Measurements from ENCODE around the gene PTPRG. TPM values are rescaled to one million over a fixed set of nuclear protein-coding genes. Genes with fewer than 3 reads are reported as not detected.
"Not testable (repeated sequence)": the region's sequence is repeated elsewhere in the genome, so short reads cannot be mapped to it uniquely, and the experiment has no call there.

PTPRG gene
- total RNA-seq, 1 experiment from 2014 or later = 32.1 TPM

DNA sequence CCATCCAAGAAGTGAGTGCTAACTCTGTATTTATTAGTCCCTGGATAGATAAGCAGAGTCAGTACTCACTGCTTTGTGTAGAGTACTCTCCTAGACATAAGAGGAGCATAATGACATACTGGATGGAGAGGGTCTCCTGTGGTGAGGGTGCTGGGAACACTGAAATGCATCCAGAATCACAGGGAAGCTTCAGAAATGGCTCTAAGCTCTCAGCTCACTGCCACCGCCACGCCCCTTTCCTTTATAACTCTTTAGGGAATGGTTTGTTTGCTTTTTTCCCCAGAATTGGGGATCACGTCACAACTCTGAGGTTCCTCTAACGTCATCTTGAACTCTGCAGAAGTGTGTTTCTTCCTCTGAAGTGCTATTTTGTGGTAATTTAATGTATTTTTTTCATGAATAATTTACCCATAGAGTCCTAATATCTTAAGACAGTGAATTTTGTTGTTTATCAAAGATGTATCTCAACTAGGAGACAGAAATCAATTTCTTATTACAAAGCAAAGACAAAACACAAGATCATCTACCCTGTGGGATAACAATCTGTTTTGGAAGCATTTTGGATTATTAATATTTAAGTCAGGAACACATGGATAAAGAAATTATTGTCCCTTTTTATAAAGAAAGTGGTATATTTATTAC lies 154.6 kb downstream of the PTPRG start:
- H3K4me1 ChIP-seq (ENCODE audit: control insufficient read depth in 1 of 2, insufficient read depth in 2 of 2, low read length in 2 of 2) = no peaks in the 10 kb centered on the region
- BruUV-seq (replicated peaks) = no TSS peak
- H3K27ac ChIP-seq (ENCODE audit: low read depth, low read length) = no peak overlapping the region
- H3K27me3 ChIP-seq (ENCODE audit: insufficient read depth, low read length) = no peaks in the 10 kb centered on the region
- H3K79me2 ChIP-seq (ENCODE audit: insufficient read depth, low read length) = peaks cover 5% of the 10 kb centered on the region
- RAD21 ChIA-PET (ENCODE audit: low non-redundant PET in 1 of 2, low total read pairs in 2 of 2, uncharacterized antibody in 2 of 2, unreplicated experiment in 2 of 2) = no interaction called here
- H3K9me3 ChIP-seq (ENCODE audit: control insufficient read depth in 1 of 2, insufficient read depth in 1 of 2, low read depth in 1 of 2, low read length in 2 of 2) = no peaks in the 10 kb centered on the region
- H3K4me3 ChIP-seq (replicated peaks in 1 of 2; ENCODE audit: low read depth in 1 of 2, low read length in 2 of 2) = no peak overlapping the region
- TF ChIP-seq, protein P1, sequence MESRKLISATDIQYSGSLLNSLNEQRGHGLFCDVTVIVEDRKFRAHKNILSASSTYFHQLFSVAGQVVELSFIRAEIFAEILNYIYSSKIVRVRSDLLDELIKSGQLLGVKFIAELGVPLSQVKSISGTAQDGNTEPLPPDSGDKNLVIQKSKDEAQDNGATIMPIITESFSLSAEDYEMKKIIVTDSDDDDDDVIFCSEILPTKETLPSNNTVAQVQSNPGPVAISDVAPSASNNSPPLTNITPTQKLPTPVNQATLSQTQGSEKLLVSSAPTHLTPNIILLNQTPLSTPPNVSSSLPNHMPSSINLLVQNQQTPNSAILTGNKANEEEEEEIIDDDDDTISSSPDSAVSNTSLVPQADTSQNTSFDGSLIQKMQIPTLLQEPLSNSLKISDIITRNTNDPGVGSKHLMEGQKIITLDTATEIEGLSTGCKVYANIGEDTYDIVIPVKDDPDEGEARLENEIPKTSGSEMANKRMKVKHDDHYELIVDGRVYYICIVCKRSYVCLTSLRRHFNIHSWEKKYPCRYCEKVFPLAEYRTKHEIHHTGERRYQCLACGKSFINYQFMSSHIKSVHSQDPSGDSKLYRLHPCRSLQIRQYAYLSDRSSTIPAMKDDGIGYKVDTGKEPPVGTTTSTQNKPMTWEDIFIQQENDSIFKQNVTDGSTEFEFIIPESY (IDR thresholded peaks at IDR 0.05; ENCODE audit: extremely low read depth, insufficient replicate concordance, low read length) = no peak
- TF ChIP-seq CBX3 (IDR thresholded peaks at IDR 0.05; ENCODE audit: low read depth) = no peak
- TF ChIP-seq, protein P2, sequence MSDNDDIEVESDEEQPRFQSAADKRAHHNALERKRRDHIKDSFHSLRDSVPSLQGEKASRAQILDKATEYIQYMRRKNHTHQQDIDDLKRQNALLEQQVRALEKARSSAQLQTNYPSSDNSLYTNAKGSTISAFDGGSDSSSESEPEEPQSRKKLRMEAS (IDR thresholded peaks at IDR 0.05) = no peak
- no peak for TF ChIP-seq POLR2A (IDR thresholded peaks at IDR 0.05; ENCODE audit: borderline replicate concordance, extremely low read depth, insufficient read depth, insufficient read length)
- TF ChIP-seq ZFX (IDR thresholded peaks at IDR 0.05) = no peak
- TF ChIP-seq, protein P3, sequence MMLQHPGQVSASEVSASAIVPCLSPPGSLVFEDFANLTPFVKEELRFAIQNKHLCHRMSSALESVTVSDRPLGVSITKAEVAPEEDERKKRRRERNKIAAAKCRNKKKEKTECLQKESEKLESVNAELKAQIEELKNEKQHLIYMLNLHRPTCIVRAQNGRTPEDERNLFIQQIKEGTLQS (IDR thresholded peaks at IDR 0.05) = no peak
- no peak for TF ChIP-seq SRF (IDR thresholded peaks at IDR 0.05; ENCODE audit: low read depth)
- no peak for TF ChIP-seq YY1 (IDR thresholded peaks at IDR 0.05; ENCODE audit: extremely low read depth, insufficient replicate concordance, low read depth, low read length)
- POLR2A ChIA-PET = no interaction called here
- H4K20me1 ChIP-seq (ENCODE audit: insufficient read depth) = no peaks in the 10 kb centered on the region
- H3K9ac ChIP-seq (ENCODE audit: low read length) = no peak overlapping the region
- DNase-seq (ENCODE audit: low read depth, low spot score) (no peak), ATAC-seq (no peak)
- no peaks in the 10 kb centered on the region for H3K9me2 ChIP-seq (ENCODE audit: insufficient read depth)
- H2AFZ ChIP-seq (ENCODE audit: low read depth, low read length, poor library complexity, severe bottlenecking) = no peak overlapping the region
- intact Hi-C loops (cut with micrococcal nuclease) = no loop called here
- H3K4me2 ChIP-seq (ENCODE audit: low read length) = no peak overlapping the region
- H3K36me3 ChIP-seq (ENCODE audit: control insufficient read depth in 1 of 2, insufficient read depth in 2 of 2, low read length in 2 of 2) = no peaks in the 10 kb centered on the region
- CTCF ChIA-PET = no interaction called here

DNA sequence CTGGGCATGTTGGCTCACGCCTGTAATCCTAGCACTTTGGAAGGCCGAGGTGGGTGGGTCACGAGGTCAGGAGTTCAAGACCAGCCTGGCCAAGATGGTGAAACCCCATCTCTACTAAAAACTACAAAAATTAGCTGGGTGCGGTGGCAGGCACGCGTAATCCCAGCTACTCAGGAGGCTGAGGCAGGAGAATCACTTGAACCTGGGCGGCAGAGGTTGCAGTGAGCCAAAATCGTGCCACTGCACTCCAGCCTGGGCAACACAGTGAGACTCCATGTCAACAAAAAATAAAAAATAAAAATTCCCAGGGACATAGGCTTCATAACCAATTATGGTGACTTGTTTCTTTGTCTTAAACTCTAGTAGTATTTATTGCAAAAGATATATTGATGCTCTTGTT lies 155.3 kb downstream of the PTPRG start:
- H3K4me2 ChIP-seq (ENCODE audit: low read length); ATAC-seq; H3K36me3 ChIP-seq (ENCODE audit: control insufficient read depth in 1 of 2, insufficient read depth in 2 of 2, low read length in 2 of 2); H3K9me2 ChIP-seq (ENCODE audit: insufficient read depth); H3K9me3 ChIP-seq (ENCODE audit: control insufficient read depth in 1 of 2, insufficient read depth in 1 of 2, low read depth in 1 of 2, low read length in 2 of 2); H3K4me1 ChIP-seq (ENCODE audit: control insufficient read depth in 1 of 2, insufficient read depth in 2 of 2, low read length in 2 of 2); H3K9ac ChIP-seq (ENCODE audit: low read length); intact Hi-C loops (cut with micrococcal nuclease); H2AFZ ChIP-seq (ENCODE audit: low read depth, low read length, poor library complexity, severe bottlenecking); DNase-seq (ENCODE audit: low read depth, low spot score); CTCF ChIA-PET; H3K27me3 ChIP-seq (ENCODE audit: insufficient read depth, low read length); H3K4me3 ChIP-seq (replicated peaks in 1 of 2; ENCODE audit: low read depth in 1 of 2, low read length in 2 of 2); H4K20me1 ChIP-seq (ENCODE audit: insufficient read depth); RAD21 ChIA-PET (ENCODE audit: low non-redundant PET in 1 of 2, low total read pairs in 2 of 2, uncharacterized antibody in 2 of 2, unreplicated experiment in 2 of 2); BruUV-seq (replicated peaks); POLR2A ChIA-PET; H3K79me2 ChIP-seq (ENCODE audit: insufficient read depth, low read length); H3K27ac ChIP-seq (ENCODE audit: low read depth, low read length): not testable (repeated sequence)
